HepG2 (cell line): Measurements from ENCODE around the gene ELL. TPM values are rescaled to one million over a fixed set of nuclear protein-coding genes. Genes with fewer than 3 reads are reported as not detected.

Source experiments
- NR1H2 ChIP-seq: sonication (generic); formaldehyde crosslinking; IDR thresholded peaks from 2 replicates; pipeline ENCODE4 v1.8.1; 2022; ENCODE audit warnings: low read depth, missing genetic modification reagents, borderline replicate concordance
- SETDB1 ChIP-seq: sonication (generic); formaldehyde crosslinking; IDR thresholded peaks from 2 replicates; pipeline ENCODE4 v1.5.1; 2020; ENCODE audit warnings: missing genetic modification reagents, mild to moderate bottlenecking, borderline replicate concordance
- ZFP1 ChIP-seq: IDR thresholded peaks from 2 replicates; pipeline ENCODE4 v1.6.1; 2016
- ZNF12 ChIP-seq: sonication (generic); formaldehyde crosslinking; IDR thresholded peaks from 2 replicates; pipeline ENCODE4 v1.5.0; 2020; ENCODE audit warnings: missing genetic modification reagents
- ZNF557 ChIP-seq: sonication (generic); formaldehyde crosslinking; IDR thresholded peaks from 2 replicates; pipeline ENCODE4 v1.4.0; 2020; ENCODE audit warnings: missing genetic modification reagents
- ZNF615 ChIP-seq: sonication (generic); formaldehyde crosslinking; IDR thresholded peaks from 2 replicates; pipeline ENCODE4 v1.5.0; 2020; ENCODE audit warnings: mild to moderate bottlenecking, missing genetic modification reagents, borderline replicate concordance
- polyA plus RNA-seq, 8 experiments: library from polyadenylated mRNA; depleted of rRNA in 3 of 8; stranded (reverse) in 7 of 8; unstranded in 1 of 8; fragments of >200 nt; fragmentation: Illumina TruSeq in 4 of 8; extraction: Trizol in 4 of 8; gene quantifications; 2 replicates each; pipeline versions ENCODE4 v1.2.1 to v1.2.3, GENCODE V29; 2011 to 2016; ENCODE audit warnings: low read depth in 4 of 8, missing spikeins in 1 of 8, mixed read lengths in 1 of 8; ENCODE audit not compliant: insufficient read depth in 1 of 8
- total RNA-seq, 5 experiments: library from RNA; depleted of rRNA; stranded (reverse); fragments of >200 nt; fragmentation: Illumina TruSeq; extraction: Trizol; gene quantifications; 2 replicates each; pipeline ENCODE4 v1.2.3, GENCODE V29; 2016; ENCODE audit warnings: low read depth in 1 of 5
- TF ChIP-seq, protein P1 (sequence below): sonication (generic); formaldehyde crosslinking; IDR thresholded peaks from 2 replicates; pipeline ENCODE4 v1.5.0; 2020; ENCODE audit warnings: mild to moderate bottlenecking, missing genetic modification reagents, moderate library complexity
- TF ChIP-seq, protein P2 (sequence below): sonication (generic); formaldehyde crosslinking; IDR thresholded peaks from 2 replicates; pipeline ENCODE4 v1.4.0; 2020; ENCODE audit warnings: mild to moderate bottlenecking, missing genetic modification reagents
- TF ChIP-seq, protein P3 (sequence below): sonication (generic); formaldehyde crosslinking; IDR thresholded peaks from 2 replicates; pipeline ENCODE4 v1.4.0; 2020; ENCODE audit warnings: low read depth, missing genetic modification reagents

ELL gene
- total and polyA plus RNA-seq, 2 of the 13 experiments (the other 11 are each of a cell fraction or from before 2014, with no cell fraction given): 3.7 to 5.4 TPM

DNA sequence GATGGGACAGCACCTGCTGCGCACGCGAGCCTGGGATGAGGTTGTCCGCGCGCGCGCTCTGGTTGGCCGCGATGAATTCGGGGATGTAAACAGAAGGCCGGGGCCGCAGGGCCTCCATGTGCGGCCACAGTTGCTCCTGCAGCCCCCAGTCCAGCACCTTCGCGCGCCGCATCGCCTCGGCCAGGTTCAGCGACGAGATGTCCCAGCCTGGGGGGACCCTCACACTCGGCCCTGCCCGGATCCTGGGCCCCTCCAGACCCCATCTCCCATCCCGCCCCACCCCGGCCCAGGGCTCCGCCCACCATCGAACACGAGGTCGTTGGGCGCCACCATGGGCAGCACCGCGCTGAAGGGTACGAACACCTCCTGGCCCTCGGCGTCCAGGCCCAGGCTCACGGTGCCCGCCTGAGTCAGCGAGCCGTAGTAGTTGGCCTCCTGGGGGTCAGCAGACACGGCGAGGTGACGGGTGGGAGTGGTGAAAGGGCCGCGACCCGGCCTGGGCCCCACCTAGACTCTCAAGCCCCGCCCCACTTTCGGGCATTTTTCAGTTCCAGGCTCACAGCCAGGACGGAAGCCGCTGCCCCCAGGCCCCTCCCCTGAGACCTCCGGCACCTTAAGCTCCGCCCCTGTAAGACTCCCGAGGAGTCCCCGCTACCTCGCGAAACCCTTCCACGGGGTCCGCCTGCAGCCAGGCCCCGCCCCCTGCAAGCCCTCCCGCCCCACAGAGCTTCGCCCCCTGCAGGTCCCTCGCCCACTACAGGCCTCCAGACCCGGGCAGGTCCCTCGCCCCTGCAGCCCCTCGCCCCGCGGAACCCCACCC is 85.0 kb downstream of the ELL start (continued):
- TF ChIP-seq, protein P1, sequence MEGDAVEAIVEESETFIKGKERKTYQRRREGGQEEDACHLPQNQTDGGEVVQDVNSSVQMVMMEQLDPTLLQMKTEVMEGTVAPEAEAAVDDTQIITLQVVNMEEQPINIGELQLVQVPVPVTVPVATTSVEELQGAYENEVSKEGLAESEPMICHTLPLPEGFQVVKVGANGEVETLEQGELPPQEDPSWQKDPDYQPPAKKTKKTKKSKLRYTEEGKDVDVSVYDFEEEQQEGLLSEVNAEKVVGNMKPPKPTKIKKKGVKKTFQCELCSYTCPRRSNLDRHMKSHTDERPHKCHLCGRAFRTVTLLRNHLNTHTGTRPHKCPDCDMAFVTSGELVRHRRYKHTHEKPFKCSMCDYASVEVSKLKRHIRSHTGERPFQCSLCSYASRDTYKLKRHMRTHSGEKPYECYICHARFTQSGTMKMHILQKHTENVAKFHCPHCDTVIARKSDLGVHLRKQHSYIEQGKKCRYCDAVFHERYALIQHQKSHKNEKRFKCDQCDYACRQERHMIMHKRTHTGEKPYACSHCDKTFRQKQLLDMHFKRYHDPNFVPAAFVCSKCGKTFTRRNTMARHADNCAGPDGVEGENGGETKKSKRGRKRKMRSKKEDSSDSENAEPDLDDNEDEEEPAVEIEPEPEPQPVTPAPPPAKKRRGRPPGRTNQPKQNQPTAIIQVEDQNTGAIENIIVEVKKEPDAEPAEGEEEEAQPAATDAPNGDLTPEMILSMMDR (CRISPR knock-in tag): no peak
- TF ChIP-seq, protein P2, sequence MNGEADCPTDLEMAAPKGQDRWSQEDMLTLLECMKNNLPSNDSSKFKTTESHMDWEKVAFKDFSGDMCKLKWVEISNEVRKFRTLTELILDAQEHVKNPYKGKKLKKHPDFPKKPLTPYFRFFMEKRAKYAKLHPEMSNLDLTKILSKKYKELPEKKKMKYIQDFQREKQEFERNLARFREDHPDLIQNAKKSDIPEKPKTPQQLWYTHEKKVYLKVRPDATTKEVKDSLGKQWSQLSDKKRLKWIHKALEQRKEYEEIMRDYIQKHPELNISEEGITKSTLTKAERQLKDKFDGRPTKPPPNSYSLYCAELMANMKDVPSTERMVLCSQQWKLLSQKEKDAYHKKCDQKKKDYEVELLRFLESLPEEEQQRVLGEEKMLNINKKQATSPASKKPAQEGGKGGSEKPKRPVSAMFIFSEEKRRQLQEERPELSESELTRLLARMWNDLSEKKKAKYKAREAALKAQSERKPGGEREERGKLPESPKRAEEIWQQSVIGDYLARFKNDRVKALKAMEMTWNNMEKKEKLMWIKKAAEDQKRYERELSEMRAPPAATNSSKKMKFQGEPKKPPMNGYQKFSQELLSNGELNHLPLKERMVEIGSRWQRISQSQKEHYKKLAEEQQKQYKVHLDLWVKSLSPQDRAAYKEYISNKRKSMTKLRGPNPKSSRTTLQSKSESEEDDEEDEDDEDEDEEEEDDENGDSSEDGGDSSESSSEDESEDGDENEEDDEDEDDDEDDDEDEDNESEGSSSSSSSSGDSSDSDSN (CRISPR knock-in tag): no peak
- TF ChIP-seq ZNF557 (CRISPR knock-in tag): no peak
- no peak for TF ChIP-seq ZNF615
- TF ChIP-seq, protein P3, sequence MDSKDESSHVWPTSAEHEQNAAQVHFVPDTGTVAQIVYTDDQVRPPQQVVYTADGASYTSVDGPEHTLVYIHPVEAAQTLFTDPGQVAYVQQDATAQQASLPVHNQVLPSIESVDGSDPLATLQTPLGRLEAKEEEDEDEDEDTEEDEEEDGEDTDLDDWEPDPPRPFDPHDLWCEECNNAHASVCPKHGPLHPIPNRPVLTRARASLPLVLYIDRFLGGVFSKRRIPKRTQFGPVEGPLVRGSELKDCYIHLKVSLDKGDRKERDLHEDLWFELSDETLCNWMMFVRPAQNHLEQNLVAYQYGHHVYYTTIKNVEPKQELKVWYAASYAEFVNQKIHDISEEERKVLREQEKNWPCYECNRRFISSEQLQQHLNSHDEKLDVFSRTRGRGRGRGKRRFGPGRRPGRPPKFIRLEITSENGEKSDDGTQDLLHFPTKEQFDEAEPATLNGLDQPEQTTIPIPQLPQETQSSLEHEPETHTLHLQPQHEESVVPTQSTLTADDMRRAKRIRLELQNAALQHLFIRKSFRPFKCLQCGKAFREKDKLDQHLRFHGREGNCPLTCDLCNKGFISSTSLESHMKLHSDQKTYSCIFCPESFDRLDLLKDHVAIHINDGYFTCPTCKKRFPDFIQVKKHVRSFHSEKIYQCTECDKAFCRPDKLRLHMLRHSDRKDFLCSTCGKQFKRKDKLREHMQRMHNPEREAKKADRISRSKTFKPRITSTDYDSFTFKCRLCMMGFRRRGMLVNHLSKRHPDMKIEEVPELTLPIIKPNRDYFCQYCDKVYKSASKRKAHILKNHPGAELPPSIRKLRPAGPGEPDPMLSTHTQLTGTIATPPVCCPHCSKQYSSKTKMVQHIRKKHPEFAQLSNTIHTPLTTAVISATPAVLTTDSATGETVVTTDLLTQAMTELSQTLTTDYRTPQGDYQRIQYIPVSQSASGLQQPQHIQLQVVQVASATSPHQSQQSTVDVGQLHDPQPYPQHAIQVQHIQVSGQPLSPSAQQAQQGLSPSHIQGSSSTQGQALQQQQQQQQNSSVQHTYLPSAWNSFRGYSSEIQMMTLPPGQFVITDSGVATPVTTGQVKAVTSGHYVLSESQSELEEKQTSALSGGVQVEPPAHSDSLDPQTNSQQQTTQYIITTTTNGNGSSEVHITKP: no peak
- TF ChIP-seq ZNF12 (CRISPR knock-in tag): no peak
- no peak for TF ChIP-seq SETDB1
- TF ChIP-seq NR1H2 (CRISPR knock-in tag): no peak
- no peak for TF ChIP-seq ZFP1 (CRISPR knock-in tag)
